ENCODE measurements around the gene LRRC18. TPM values are rescaled to one million over a fixed set of nuclear protein-coding genes. Genes with fewer than 3 reads are reported as not detected.

Gene LRRC18
- total RNA-seq, 2 experiments from 2014 or later = not detected

GRCh38 chr10:48935577-48935976 is 4.1 kb downstream of the LRRC18 start:
- Histone ChIP-seq H3K36me3 (ENCODE audit: insufficient read depth, low read length) (no peaks in the 10 kb centered on the region), H3K27me3 (ENCODE audit: control insufficient read depth in 1 of 2, insufficient read depth in 2 of 2, low read length in 2 of 2) (no peaks in the 10 kb centered on the region), H3K27ac (ENCODE audit: low read depth in 1 of 2, low read length in 2 of 2) (no peak overlapping the region), H3K4me3 (ENCODE audit: low read length) (no peak overlapping the region), H3K9me3 (ENCODE audit: control insufficient read depth in 1 of 2, insufficient read depth in 1 of 2, low read length in 2 of 2) (no peaks in the 10 kb centered on the region), H3K4me1 (ENCODE audit: insufficient read depth, low read length) (no peaks in the 10 kb centered on the region)
- H3K27me3 Mint-ChIP-seq = no peaks in the 10 kb centered on the region
- no peak for ATAC-seq (ENCODE audit: poor library complexity)
- POLR2A ChIA-PET = no interaction called here
- H3K9me3 Mint-ChIP-seq = no peaks in the 10 kb centered on the region
- DNase-seq = no peak
- CTCF ChIA-PET = no interaction called here
- no peaks in the 10 kb centered on the region for H3K4me1 Mint-ChIP-seq (ENCODE audit: low read depth)
- intact Hi-C loops (cut with DNase I, micrococcal nuclease) = no loop called here
- H3K27ac Mint-ChIP-seq = no peak overlapping the region
- no peaks in the 10 kb centered on the region for H3K36me3 Mint-ChIP-seq (ENCODE audit: low read depth)
- H3K4me3 Mint-ChIP-seq = no peak overlapping the region
- no peak for TF ChIP-seq CTCF (IDR thresholded peaks at IDR 0.05)

- Histone ChIP-seq H3K4me1 (ENCODE audit: insufficient read depth, low read length) (no peaks in the 10 kb centered on the region), H3K36me3 (ENCODE audit: insufficient read depth, low read length) (no peaks in the 10 kb centered on the region), H3K9me3 (ENCODE audit: control insufficient read depth in 1 of 2, insufficient read depth in 1 of 2, low read length in 2 of 2) (no peaks in the 10 kb centered on the region), H3K27me3 (ENCODE audit: control insufficient read depth in 1 of 2, insufficient read depth in 2 of 2, low read length in 2 of 2) (no peaks in the 10 kb centered on the region), H3K27ac (ENCODE audit: low read depth in 1 of 2, low read length in 2 of 2) (no peak overlapping the region), H3K4me3 (ENCODE audit: low read length) (no peak overlapping the region)
- no peaks in the 10 kb centered on the region for H3K4me1 Mint-ChIP-seq (ENCODE audit: low read depth)
- ChIA-PET POLR2A (no interaction called here), CTCF (no interaction called here)
- DNase-seq (no peak), ATAC-seq (ENCODE audit: poor library complexity) (no peak)
- H3K27ac Mint-ChIP-seq = no peak overlapping the region
- no peak for TF ChIP-seq CTCF (IDR thresholded peaks at IDR 0.05)
- H3K27me3 Mint-ChIP-seq = no peaks in the 10 kb centered on the region
- intact Hi-C loops (cut with DNase I, micrococcal nuclease) = no loop called here
- no peak overlapping the region for H3K4me3 Mint-ChIP-seq
- no peaks in the 10 kb centered on the region for H3K36me3 Mint-ChIP-seq (ENCODE audit: low read depth)
- no peaks in the 10 kb centered on the region for H3K9me3 Mint-ChIP-seq
Observed at GRCh38 chr10:48934672-48935501, 4.8 kb downstream of the LRRC18 start.

- no peak for DNase-seq
- ChIA-PET POLR2A (no interaction called here), CTCF (no interaction called here)
- Mint-ChIP-seq H3K4me3 (no peak overlapping the region), H3K4me1 (ENCODE audit: low read depth) (no peaks in the 10 kb centered on the region), H3K27me3 (no peaks in the 10 kb centered on the region), H3K9me3 (no peaks in the 10 kb centered on the region), H3K27ac (no peak overlapping the region), H3K36me3 (ENCODE audit: low read depth) (no peaks in the 10 kb centered on the region)
- intact Hi-C loops (cut with DNase I, micrococcal nuclease) = no loop called here
- no peaks in the 10 kb centered on the region for H3K36me3 ChIP-seq (ENCODE audit: insufficient read depth, low read length)
- no peak for TF ChIP-seq CTCF (IDR thresholded peaks at IDR 0.05)
- H3K27ac ChIP-seq (ENCODE audit: low read depth in 1 of 2, low read length in 2 of 2) = no peak overlapping the region
- H3K4me1 ChIP-seq (ENCODE audit: insufficient read depth, low read length) = no peaks in the 10 kb centered on the region
- peaks cover 0 to 6% of the 10 kb centered on the region in 2 experiments for H3K9me3 ChIP-seq (ENCODE audit: control insufficient read depth in 1 of 2, insufficient read depth in 1 of 2, low read length in 2 of 2)
- no peak for ATAC-seq (ENCODE audit: poor library complexity)
- no peak overlapping the region for H3K4me3 ChIP-seq (ENCODE audit: low read length)
- H3K27me3 ChIP-seq (ENCODE audit: control insufficient read depth in 1 of 2, insufficient read depth in 2 of 2, low read length in 2 of 2) = no peaks in the 10 kb centered on the region
Observed at GRCh38 chr10:48932831-48933664, 6.6 kb downstream of the LRRC18 start.

Measured in CD4-positive, alpha-beta T cell (primary cell).